Neural progenitor cell (in vitro differentiated cells): ENCODE results near the gene CCDC8. TPM values are rescaled to one million over a fixed set of nuclear protein-coding genes. Genes with fewer than 3 reads are reported as not detected.

Experiments used
- DNase-seq: peaks from one replicate; pipeline ENCODE4 v3.0.0-alpha.2; 2016; ENCODE audit warnings: low spot score
- H2AFZ ChIP-seq: fragments of 200-600 bp; sonication (generic); replicated peaks from 2 replicates; pipeline ENCODE4 v1.6.1; 2016; ENCODE audit warnings: antibody characterized with exemption
- H3F3A ChIP-seq: fragments of 200-600 bp; sonication (generic); 2 replicates; pipeline ENCODE4 v1.6.1; 2016; ENCODE audit warnings: antibody characterized with exemption, low read depth
- H3K27ac ChIP-seq: fragments of 200-600 bp; sonication (generic); 2 replicates; pipeline ENCODE4 v1.5.1; 2016; ENCODE audit warnings: mild to moderate bottlenecking
- H3K27me3 ChIP-seq: fragments of 200-600 bp; sonication (generic); 2 replicates; pipeline ENCODE4 v1.6.1; 2016; ENCODE audit warnings: mild to moderate bottlenecking, moderate library complexity
- H3K36me3 ChIP-seq: fragments of 200-600 bp; sonication (generic); 2 replicates; pipeline ENCODE4 v1.5.1; 2016
- H3K4me1 ChIP-seq: fragments of 200-600 bp; sonication (generic); 2 replicates; pipeline ENCODE4 v1.6.1; 2016; ENCODE audit warnings: mixed run types
- H3K4me2 ChIP-seq: fragments of 200-600 bp; sonication (generic); 2 replicates; pipeline ENCODE4 v1.6.1; 2016
- H3K4me3 ChIP-seq: fragments of 200-600 bp; sonication (generic); 2 replicates; pipeline ENCODE4 v1.5.1; 2016
- H3K79me2 ChIP-seq: fragments of 200-600 bp; sonication (generic); 2 replicates; pipeline ENCODE4 v1.6.1; 2016; ENCODE audit warnings: low read depth
- H3K9ac ChIP-seq: fragments of 200-600 bp; sonication (generic); 2 replicates; pipeline ENCODE4 v1.6.1; 2016
- H3K9me3 ChIP-seq: fragments of 200-600 bp; sonication (generic); 2 replicates; pipeline ENCODE4 v1.5.1; 2016; ENCODE audit warnings: low read depth
- H4K20me1 ChIP-seq: fragments of 200-600 bp; sonication (generic); 2 replicates; pipeline ENCODE4 v1.6.1; 2016; ENCODE audit warnings: low read depth
- H3K27ac Mint-ChIP-seq: 3 replicates; pipeline ENCODE4 v1.8.0; 2021; ENCODE audit warnings: mixed read lengths
- H3K27me3 Mint-ChIP-seq: 2 replicates; pipeline ENCODE4 v1.8.0; 2022; ENCODE audit warnings: low read depth, mild to moderate bottlenecking, inconsistent platforms, moderate library complexity, mixed read lengths; ENCODE audit not compliant: insufficient read depth
- H3K36me3 Mint-ChIP-seq: 3 replicates; pipeline ENCODE4 v1.8.0; 2021; ENCODE audit warnings: mixed read lengths
- H3K4me1 Mint-ChIP-seq: 3 replicates; pipeline ENCODE4 v1.8.0; 2021; ENCODE audit warnings: mixed read lengths
- H3K4me3 Mint-ChIP-seq: 3 replicates; pipeline ENCODE4 v1.8.0; 2021; ENCODE audit warnings: mild to moderate bottlenecking, moderate library complexity, mixed read lengths
- H3K9me3 Mint-ChIP-seq: 3 replicates; pipeline ENCODE4 v1.8.0; 2020; ENCODE audit warnings: mixed read lengths
- EZH2 ChIP-seq: fragments of 200-600 bp; sonication (generic); IDR thresholded peaks from 2 replicates; pipeline ENCODE4 v1.6.1; 2017; ENCODE audit warnings: antibody characterized with exemption, mild to moderate bottlenecking, moderate library complexity
- EZH2phosphoT487 ChIP-seq: fragments of 200-600 bp; sonication (generic); IDR thresholded peaks from 2 replicates; pipeline ENCODE4 v1.6.1; 2017; ENCODE audit warnings: antibody characterized with exemption
- total RNA-seq: library from RNA; depleted of rRNA; stranded (reverse); fragments of >200 nt; gene quantifications from 2 replicates; pipeline ENCODE4 v1.2.3, GENCODE V29; 2015; ENCODE audit warnings: low replicate concordance
- TF ChIP-seq, protein P1 (sequence below): fragments of 200-600 bp; sonication (generic); IDR thresholded peaks from 2 replicates; pipeline ENCODE4 v1.5.1; 2017; ENCODE audit warnings: antibody characterized with exemption, mild to moderate bottlenecking

The CCDC8 gene
- total RNA-seq, 1 donor from 2014 or later = 2.8 TPM

DNA sequence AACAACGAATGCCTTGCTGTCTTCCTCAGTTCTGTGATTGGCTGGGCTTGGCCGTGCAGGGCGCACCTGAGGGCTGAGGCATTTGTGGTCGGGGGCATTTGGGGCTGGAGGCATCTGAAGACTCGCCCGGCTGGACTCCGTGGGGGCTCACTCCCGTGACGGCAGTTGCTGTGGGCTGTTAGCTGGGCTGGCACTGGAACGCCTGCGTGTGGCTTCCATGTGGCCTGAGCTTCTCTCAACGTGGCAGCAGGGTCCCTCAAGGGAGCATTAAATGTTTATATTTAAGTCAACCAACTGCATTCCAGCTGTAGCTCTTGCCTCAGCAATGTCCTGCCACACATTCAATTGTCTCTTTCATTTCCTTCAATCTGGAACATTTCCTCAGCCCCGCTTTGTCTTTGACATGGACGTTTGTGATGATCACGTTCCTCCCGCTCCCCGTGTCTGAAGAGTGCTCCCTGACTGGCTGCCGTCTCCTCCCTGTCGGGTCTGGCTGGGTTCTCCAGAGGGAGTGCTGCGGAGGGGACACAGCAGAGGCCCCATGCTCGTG lies 21.0 kb downstream of the CCDC8 start:
- Histone ChIP-seq H3K27me3 (no peaks in the 10 kb centered on the region), H3K4me3 (no peak overlapping the region)
- peaks cover 11% of the 10 kb centered on the region for H3K4me1 Mint-ChIP-seq

DNA sequence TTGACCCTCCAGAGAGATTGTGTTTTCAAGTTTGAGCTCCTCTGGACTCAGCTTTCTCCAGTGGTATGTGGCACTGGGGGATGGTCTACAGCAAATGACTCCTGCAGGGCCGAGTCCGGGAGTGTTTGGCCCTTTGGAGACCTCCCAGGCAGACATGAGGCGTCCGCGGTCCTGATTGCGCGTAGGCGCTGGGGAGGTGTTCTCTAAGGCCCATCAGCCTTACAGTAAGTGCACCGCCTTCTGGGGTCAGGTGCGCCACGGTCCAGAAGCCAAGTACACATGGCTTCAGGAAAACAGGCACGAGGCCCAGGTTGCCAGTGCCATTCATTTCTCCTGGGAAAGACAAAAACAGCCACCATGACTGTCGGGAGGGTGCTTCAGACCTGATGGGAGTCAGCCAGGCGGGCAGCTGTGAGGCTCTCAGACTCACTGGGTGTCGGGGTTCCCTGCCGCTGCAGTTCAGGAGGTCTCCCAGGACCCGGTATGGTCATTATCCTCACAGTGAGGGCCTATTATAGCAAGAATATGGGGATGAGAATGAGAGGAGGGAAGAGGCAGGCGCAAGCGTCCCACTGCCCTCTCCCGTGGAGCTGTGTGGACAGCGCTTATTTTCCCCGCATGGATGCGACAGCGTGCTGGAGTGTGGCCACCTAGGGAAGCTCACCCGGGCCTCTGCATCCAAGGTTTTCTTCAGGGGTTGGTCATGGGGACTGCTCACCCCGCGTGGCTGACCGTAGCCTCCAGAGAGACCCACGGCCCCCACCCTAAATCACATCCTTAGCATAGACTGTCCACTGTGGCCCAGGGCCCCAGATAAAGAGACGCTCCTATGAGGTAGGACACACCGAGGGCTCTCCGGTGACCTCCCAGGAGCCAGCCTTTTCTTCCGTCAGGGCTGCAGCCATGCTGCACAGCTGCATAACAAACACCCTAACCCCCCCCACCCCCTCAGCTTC lies 21.8 kb downstream of the CCDC8 start:
- no peaks in the 10 kb centered on the region for H3K79me2 ChIP-seq
- H3K36me3 Mint-ChIP-seq = peaks cover 26% of the 10 kb centered on the region

More for the DNA sequence above, 21.0 kb downstream of the CCDC8 start:
- H2AFZ ChIP-seq = no peak overlapping the region
- H3K36me3 Mint-ChIP-seq = peaks cover 19% of the 10 kb centered on the region
- H3K27ac ChIP-seq = no peak overlapping the region
- H3K27me3 Mint-ChIP-seq = peaks cover 2% of the 10 kb centered on the region
- no peaks in the 10 kb centered on the region for H3K36me3 ChIP-seq
- no peak for TF ChIP-seq EZH2phosphoT487
- TF ChIP-seq, protein P1, sequence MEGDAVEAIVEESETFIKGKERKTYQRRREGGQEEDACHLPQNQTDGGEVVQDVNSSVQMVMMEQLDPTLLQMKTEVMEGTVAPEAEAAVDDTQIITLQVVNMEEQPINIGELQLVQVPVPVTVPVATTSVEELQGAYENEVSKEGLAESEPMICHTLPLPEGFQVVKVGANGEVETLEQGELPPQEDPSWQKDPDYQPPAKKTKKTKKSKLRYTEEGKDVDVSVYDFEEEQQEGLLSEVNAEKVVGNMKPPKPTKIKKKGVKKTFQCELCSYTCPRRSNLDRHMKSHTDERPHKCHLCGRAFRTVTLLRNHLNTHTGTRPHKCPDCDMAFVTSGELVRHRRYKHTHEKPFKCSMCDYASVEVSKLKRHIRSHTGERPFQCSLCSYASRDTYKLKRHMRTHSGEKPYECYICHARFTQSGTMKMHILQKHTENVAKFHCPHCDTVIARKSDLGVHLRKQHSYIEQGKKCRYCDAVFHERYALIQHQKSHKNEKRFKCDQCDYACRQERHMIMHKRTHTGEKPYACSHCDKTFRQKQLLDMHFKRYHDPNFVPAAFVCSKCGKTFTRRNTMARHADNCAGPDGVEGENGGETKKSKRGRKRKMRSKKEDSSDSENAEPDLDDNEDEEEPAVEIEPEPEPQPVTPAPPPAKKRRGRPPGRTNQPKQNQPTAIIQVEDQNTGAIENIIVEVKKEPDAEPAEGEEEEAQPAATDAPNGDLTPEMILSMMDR = no peak
- no peak for TF ChIP-seq EZH2
- H3K4me1 ChIP-seq = no peaks in the 10 kb centered on the region
- H3K4me2 ChIP-seq = no peak overlapping the region
- H3F3A ChIP-seq = peaks cover 13% of the 10 kb centered on the region
- H3K9me3 ChIP-seq = no peaks in the 10 kb centered on the region
- H4K20me1 ChIP-seq = no peaks in the 10 kb centered on the region
- DNase-seq = no peak
- H3K27ac Mint-ChIP-seq = peak overlapping the region; percentile 38
- H3K9me3 Mint-ChIP-seq = peaks cover 9% of the 10 kb centered on the region
- no peak overlapping the region for H3K4me3 Mint-ChIP-seq
- no peaks in the 10 kb centered on the region for H3K79me2 ChIP-seq
- H3K9ac ChIP-seq = no peak overlapping the region

DNA sequence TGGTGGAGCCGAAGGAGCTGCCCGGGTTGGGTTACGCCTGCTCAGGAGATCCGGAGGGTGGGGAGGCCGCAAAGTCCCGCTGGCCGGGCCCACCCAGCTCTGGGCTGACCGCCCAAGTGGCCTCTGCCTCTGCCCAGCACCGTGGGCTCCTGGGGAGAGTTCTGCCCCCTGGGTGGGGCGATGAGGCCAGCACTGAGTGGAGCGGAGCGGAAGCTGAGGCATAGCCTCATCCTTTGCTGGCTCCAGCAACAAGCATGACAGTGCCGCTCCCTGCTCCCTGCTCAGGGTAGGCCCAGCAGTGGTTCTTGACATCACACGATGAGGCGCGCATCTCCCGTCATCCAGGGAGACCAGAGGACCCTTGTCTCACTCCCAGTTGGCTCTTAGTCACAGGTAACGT lies 22.5 kb downstream of the CCDC8 start:
- H3K36me3 Mint-ChIP-seq = peaks cover 28% of the 10 kb centered on the region
- Histone ChIP-seq H4K20me1 (no peaks in the 10 kb centered on the region), H3K4me1 (no peaks in the 10 kb centered on the region), H3K36me3 (no peaks in the 10 kb centered on the region), H2AFZ (no peak overlapping the region), H3K9me3 (no peaks in the 10 kb centered on the region), H3K27ac (no peak overlapping the region), H3K4me3 (no peak overlapping the region), H3K27me3 (no peaks in the 10 kb centered on the region), H3K9ac (no peak overlapping the region), H3K79me2 (no peaks in the 10 kb centered on the region), H3K4me2 (no peak overlapping the region), H3F3A (peaks cover 11% of the 10 kb centered on the region)
- peaks cover 3% of the 10 kb centered on the region for H3K27me3 Mint-ChIP-seq
- peaks cover 9% of the 10 kb centered on the region for H3K9me3 Mint-ChIP-seq
- H3K4me3 Mint-ChIP-seq = no peak overlapping the region
- H3K27ac Mint-ChIP-seq = no peak overlapping the region
- TF ChIP-seq, protein P1 = no peak
- TF ChIP-seq EZH2 (no peak), EZH2phosphoT487 (no peak)
- no peak for DNase-seq
- H3K4me1 Mint-ChIP-seq = peaks cover 10% of the 10 kb centered on the region

More for the DNA sequence above, 21.8 kb downstream of the CCDC8 start:
- no peaks in the 10 kb centered on the region for H3K36me3 ChIP-seq
- no peaks in the 10 kb centered on the region for H3K27me3 ChIP-seq
- H3K4me1 Mint-ChIP-seq = peaks cover 11% of the 10 kb centered on the region
- no peak for DNase-seq
- no peaks in the 10 kb centered on the region for H3K4me1 ChIP-seq
- H3K4me2 ChIP-seq = no peak overlapping the region
- no peak overlapping the region for H3K4me3 Mint-ChIP-seq
- H3K9me3 ChIP-seq = no peaks in the 10 kb centered on the region
- peaks cover 9% of the 10 kb centered on the region for H3K9me3 Mint-ChIP-seq
- no peak overlapping the region for H3K4me3 ChIP-seq
- H3K27ac ChIP-seq = no peak overlapping the region
- H3K27me3 Mint-ChIP-seq = peaks cover 3% of the 10 kb centered on the region
- no peaks in the 10 kb centered on the region for H4K20me1 ChIP-seq
- TF ChIP-seq EZH2phosphoT487 = no peak
- H3F3A ChIP-seq = peaks cover 11% of the 10 kb centered on the region
- no peak overlapping the region for H3K27ac Mint-ChIP-seq
- no peak overlapping the region for H2AFZ ChIP-seq
- no peak overlapping the region for H3K9ac ChIP-seq
